ENCODE measurements around the gene KCND3.
"Not testable (repeated sequence)": the region's sequence is repeated elsewhere in the genome, so short reads cannot be mapped to it uniquely, and the experiment has no call there.

The KCND3 gene

GRCh38 chr1:111742938-111743549, 246.4 kb downstream of the KCND3 start:
- H3K4me3 Mint-ChIP-seq = no peak overlapping the region
- H3K27me3 Mint-ChIP-seq (ENCODE audit: low read depth) = peaks cover 48% of the 10 kb centered on the region
- no peaks in the 10 kb centered on the region for H3K36me3 Mint-ChIP-seq (ENCODE audit: low read depth)
- peaks cover 18% of the 10 kb centered on the region for H3K4me1 Mint-ChIP-seq (ENCODE audit: low read depth)
- H3K9me3 Mint-ChIP-seq = no peaks in the 10 kb centered on the region
- no peak overlapping the region for H3K27ac Mint-ChIP-seq

DNA sequence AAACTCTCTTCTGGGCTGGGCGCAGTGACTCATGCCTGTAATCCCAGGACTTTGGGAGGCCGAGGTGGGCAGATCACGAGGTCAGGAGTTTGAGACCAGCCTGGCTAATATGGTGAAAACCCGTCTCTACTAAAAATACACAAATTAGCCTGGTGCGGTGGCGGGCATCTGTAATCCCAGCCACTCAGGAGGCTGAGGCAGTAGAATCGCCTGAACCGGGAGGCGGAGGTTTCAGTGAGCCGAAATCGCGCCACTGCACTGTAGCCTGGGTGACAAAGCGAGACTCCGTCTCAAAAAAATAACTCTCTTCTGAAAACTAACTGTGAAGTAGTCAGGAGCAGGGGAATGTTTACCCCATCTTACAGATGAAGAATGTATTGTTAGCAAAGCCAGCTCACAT, 247.2 kb downstream of the KCND3 start:
- H3K9me3 Mint-ChIP-seq; H3K4me3 Mint-ChIP-seq; H3K27ac Mint-ChIP-seq; H3K36me3 Mint-ChIP-seq (ENCODE audit: low read depth): not testable (repeated sequence)
- Mint-ChIP-seq H3K27me3 (ENCODE audit: low read depth) (peaks cover 55% of the 10 kb centered on the region), H3K4me1 (ENCODE audit: low read depth) (peaks cover 22% of the 10 kb centered on the region)

- H3K27me3 Mint-ChIP-seq (ENCODE audit: low read depth) = peaks cover 63% of the 10 kb centered on the region
These were observed 249.3 kb downstream of the KCND3 start for GRCh38 chr1:111739925-111740765.

DNA sequence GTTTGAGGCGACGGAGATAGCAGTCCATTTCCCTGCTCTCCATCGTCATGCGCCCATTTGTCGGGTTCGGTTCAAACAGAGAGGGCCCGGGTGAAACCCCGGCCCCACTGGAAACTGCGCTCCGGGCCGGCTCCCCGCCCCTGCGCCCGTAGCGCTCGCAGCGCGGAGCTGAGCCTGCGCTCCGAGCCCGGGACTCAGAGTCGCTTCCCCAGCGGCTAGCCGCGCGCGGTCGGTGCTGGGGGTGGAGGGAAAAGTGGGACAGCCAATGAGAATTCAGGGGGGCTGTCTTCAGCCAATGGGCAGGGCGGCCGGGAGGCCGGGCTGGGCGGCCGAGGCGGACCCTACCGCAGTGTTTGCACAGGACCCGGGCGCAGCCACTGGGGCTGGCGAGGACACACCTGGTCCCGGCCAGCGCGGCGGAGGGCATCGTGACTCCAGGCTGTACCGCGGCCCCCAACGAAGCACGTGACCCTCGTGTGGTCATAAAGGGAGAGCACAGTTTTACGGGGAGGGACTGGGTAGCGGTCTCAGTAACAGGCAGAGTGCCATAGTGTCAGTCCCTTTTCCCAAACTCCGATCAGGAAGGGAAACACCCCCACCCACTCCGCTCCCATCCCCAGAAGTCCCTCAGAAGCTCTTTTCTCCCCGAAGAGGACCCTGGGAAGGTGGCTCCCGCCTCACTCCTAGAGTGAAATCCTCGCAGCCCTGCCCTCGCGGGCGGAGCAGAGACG, 250.1 kb downstream of the KCND3 start, which contains the start of gene INKA2:
TSS of gene INKA2 (minus strand) at position 202 of the 731 bp plus-strand sequence. CDS start at position 49, 153 bp downstream.
- H3K27ac Mint-ChIP-seq = peak within 1 kb of the TSS; percentile 46
- no peaks in the 10 kb centered on the region for H3K9me3 Mint-ChIP-seq
- H3K4me1 Mint-ChIP-seq (ENCODE audit: low read depth) = peaks cover 20% of the 10 kb centered on the region
- H3K27me3 Mint-ChIP-seq (ENCODE audit: low read depth) = peaks cover 63% of the 10 kb centered on the region
- peak within 1 kb of the TSS; percentile 83 for H3K4me3 Mint-ChIP-seq
- no peaks in the 10 kb centered on the region for H3K36me3 Mint-ChIP-seq (ENCODE audit: low read depth)

More at GRCh38 chr1:111739925-111740765, 249.3 kb downstream of the KCND3 start:
- no peak overlapping the region for H3K27ac Mint-ChIP-seq
- H3K4me3 Mint-ChIP-seq = peak overlapping the region; percentile 83
- H3K36me3 Mint-ChIP-seq (ENCODE audit: low read depth) = no peaks in the 10 kb centered on the region
- H3K4me1 Mint-ChIP-seq (ENCODE audit: low read depth) = peaks cover 20% of the 10 kb centered on the region
- H3K9me3 Mint-ChIP-seq = no peaks in the 10 kb centered on the region

- peaks cover 20% of the 10 kb centered on the region for H3K4me1 Mint-ChIP-seq (ENCODE audit: low read depth)
- H3K27me3 Mint-ChIP-seq (ENCODE audit: low read depth) = peaks cover 60% of the 10 kb centered on the region
- H3K9me3 Mint-ChIP-seq = no peaks in the 10 kb centered on the region
- H3K27ac Mint-ChIP-seq = peak overlapping the region; percentile 46
- no peaks in the 10 kb centered on the region for H3K36me3 Mint-ChIP-seq (ENCODE audit: low read depth)
- H3K4me3 Mint-ChIP-seq = peak overlapping the region; percentile 83
These were observed 250.9 kb downstream of the KCND3 start for GRCh38 chr1:111738436-111739193.

DNA sequence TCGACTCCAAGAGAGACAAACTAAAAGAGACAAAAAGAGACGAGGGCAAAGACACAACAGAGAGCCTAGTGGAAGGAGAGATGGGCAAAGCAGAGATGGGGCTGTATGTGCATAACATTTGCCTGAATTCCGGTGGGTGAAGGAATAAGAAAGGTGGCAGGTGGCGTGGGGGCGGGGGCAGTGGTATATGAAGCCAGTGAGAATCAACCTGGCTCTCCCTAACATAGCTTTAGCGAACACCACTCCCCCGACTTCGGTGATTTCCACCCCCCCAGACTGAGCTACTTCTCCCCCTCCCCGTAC, 251.4 kb downstream of the KCND3 start:
- peaks cover 20% of the 10 kb centered on the region for H3K4me1 Mint-ChIP-seq (ENCODE audit: low read depth)
- H3K27me3 Mint-ChIP-seq (ENCODE audit: low read depth) = peaks cover 55% of the 10 kb centered on the region
- no peak overlapping the region for H3K27ac Mint-ChIP-seq
- no peaks in the 10 kb centered on the region for H3K36me3 Mint-ChIP-seq (ENCODE audit: low read depth)
- no peaks in the 10 kb centered on the region for H3K9me3 Mint-ChIP-seq
- H3K4me3 Mint-ChIP-seq = peak overlapping the region; percentile 73

- H3K27ac Mint-ChIP-seq = no peak overlapping the region
- H3K4me1 Mint-ChIP-seq (ENCODE audit: low read depth) = peaks cover 20% of the 10 kb centered on the region
- H3K9me3 Mint-ChIP-seq = no peaks in the 10 kb centered on the region
- H3K36me3 Mint-ChIP-seq (ENCODE audit: low read depth) = no peaks in the 10 kb centered on the region
- H3K27me3 Mint-ChIP-seq (ENCODE audit: low read depth) = peaks cover 50% of the 10 kb centered on the region
- H3K4me3 Mint-ChIP-seq = peak overlapping the region; percentile 73
These were observed 252.0 kb downstream of the KCND3 start for GRCh38 chr1:111737216-111738132.

- Mint-ChIP-seq H3K4me1 (ENCODE audit: low read depth) (peaks cover 20% of the 10 kb centered on the region), H3K36me3 (ENCODE audit: low read depth) (no peaks in the 10 kb centered on the region), H3K4me3 (no peak overlapping the region), H3K27me3 (ENCODE audit: low read depth) (peaks cover 42% of the 10 kb centered on the region), H3K27ac (no peak overlapping the region), H3K9me3 (no peaks in the 10 kb centered on the region)
These were observed 252.8 kb downstream of the KCND3 start for GRCh38 chr1:111736548-111737215.

- H3K27ac Mint-ChIP-seq = no peak overlapping the region
- H3K36me3 Mint-ChIP-seq (ENCODE audit: low read depth) = no peaks in the 10 kb centered on the region
- H3K4me3 Mint-ChIP-seq = no peak overlapping the region
- no peaks in the 10 kb centered on the region for H3K9me3 Mint-ChIP-seq
- H3K27me3 Mint-ChIP-seq (ENCODE audit: low read depth) = peaks cover 35% of the 10 kb centered on the region
- H3K4me1 Mint-ChIP-seq (ENCODE audit: low read depth) = peaks cover 20% of the 10 kb centered on the region
These were observed 253.5 kb downstream of the KCND3 start for GRCh38 chr1:111735858-111736544.

DNA sequence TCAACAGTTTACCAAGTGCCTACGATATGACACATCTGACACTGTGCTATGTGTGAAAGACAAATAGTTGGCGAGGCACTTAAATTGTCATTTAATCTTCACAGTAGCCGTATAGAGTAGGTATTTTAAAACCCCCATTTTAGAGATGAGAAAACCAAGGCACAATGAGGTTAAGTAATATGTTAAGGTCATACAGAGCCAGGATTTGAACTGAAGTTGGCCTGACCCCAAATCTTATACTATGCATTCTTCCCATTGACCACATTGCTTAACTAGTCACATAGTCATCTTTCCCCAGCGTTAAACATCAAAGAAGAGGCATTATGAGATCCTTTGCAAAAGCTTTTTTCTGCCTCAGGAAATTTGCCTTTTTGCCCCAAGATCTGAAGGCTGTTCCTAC, 254.1 kb downstream of the KCND3 start:
- Mint-ChIP-seq H3K4me1 (ENCODE audit: low read depth) (peaks cover 14% of the 10 kb centered on the region), H3K9me3 (no peaks in the 10 kb centered on the region), H3K27ac (no peak overlapping the region), H3K27me3 (ENCODE audit: low read depth) (peaks cover 28% of the 10 kb centered on the region), H3K36me3 (ENCODE audit: low read depth) (no peaks in the 10 kb centered on the region), H3K4me3 (no peak overlapping the region)

DNA sequence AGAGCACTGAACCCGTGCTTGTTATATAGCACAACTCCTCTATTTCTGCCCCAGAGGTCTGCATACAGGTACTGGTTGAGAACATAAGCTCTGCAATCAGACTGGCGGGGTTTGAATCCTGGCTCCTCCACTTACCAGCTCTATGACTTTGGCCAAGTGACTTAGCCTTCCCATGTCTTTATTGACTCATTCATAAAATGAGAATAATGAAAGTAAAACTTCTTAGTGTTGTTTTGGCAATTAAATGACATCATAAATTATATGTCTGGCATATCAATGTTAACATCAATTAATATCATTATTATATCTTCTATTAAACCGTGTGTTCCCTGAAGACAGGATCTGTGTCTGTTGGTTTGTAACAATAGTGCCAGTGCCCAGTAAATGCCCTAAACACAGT, 254.6 kb downstream of the KCND3 start:
- H3K27ac Mint-ChIP-seq = no peak overlapping the region
- peaks cover 25% of the 10 kb centered on the region for H3K27me3 Mint-ChIP-seq (ENCODE audit: low read depth)
- H3K36me3 Mint-ChIP-seq (ENCODE audit: low read depth) = no peaks in the 10 kb centered on the region
- no peaks in the 10 kb centered on the region for H3K9me3 Mint-ChIP-seq
- H3K4me1 Mint-ChIP-seq (ENCODE audit: low read depth) = peaks cover 12% of the 10 kb centered on the region
- H3K4me3 Mint-ChIP-seq = no peak overlapping the region

GRCh38 chr1:111734426-111734825, 255.0 kb downstream of the KCND3 start:
- H3K9me3 Mint-ChIP-seq = no peaks in the 10 kb centered on the region

DNA sequence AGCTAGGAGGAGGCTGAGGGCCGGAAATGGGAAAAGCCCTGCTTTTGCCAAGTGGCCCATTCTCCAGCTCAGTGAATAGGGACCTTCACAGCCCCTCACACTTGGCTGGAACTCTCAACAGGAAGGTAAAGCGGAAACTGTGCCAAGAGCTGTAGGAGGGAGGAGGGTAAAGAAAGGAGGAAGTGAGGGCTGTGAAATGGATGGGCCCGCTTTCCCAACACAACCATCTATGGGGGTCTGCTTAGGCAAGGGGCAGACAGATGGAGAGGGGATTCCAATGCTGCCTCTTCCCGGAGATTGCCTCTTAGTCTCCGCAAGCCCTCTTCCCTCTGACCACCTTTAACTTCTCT, 255.5 kb downstream of the KCND3 start:
- Mint-ChIP-seq H3K36me3 (ENCODE audit: low read depth) (no peaks in the 10 kb centered on the region), H3K4me3 (no peak overlapping the region), H3K27me3 (ENCODE audit: low read depth) (peaks cover 21% of the 10 kb centered on the region), H3K4me1 (ENCODE audit: low read depth) (peaks cover 10% of the 10 kb centered on the region), H3K27ac (no peak overlapping the region), H3K9me3 (no peaks in the 10 kb centered on the region)

More at GRCh38 chr1:111734426-111734825, 255.0 kb downstream of the KCND3 start:
- peaks cover 21% of the 10 kb centered on the region for H3K27me3 Mint-ChIP-seq (ENCODE audit: low read depth)
- H3K4me3 Mint-ChIP-seq = no peak overlapping the region
- peaks cover 10% of the 10 kb centered on the region for H3K4me1 Mint-ChIP-seq (ENCODE audit: low read depth)
- no peaks in the 10 kb centered on the region for H3K36me3 Mint-ChIP-seq (ENCODE audit: low read depth)
- no peak overlapping the region for H3K27ac Mint-ChIP-seq
